GM21723 (cell line): ENCODE measurements around the gene EPN1.

Experiments
- ATAC-seq: cut with Tn5 transposase; IDR thresholded peaks from one replicate; pipeline ENCODE4 v1.9.1; 2021; ENCODE audit warnings: mild to moderate bottlenecking, moderate library complexity; ENCODE audit not compliant: unreplicated experiment

The EPN1 gene

DNA sequence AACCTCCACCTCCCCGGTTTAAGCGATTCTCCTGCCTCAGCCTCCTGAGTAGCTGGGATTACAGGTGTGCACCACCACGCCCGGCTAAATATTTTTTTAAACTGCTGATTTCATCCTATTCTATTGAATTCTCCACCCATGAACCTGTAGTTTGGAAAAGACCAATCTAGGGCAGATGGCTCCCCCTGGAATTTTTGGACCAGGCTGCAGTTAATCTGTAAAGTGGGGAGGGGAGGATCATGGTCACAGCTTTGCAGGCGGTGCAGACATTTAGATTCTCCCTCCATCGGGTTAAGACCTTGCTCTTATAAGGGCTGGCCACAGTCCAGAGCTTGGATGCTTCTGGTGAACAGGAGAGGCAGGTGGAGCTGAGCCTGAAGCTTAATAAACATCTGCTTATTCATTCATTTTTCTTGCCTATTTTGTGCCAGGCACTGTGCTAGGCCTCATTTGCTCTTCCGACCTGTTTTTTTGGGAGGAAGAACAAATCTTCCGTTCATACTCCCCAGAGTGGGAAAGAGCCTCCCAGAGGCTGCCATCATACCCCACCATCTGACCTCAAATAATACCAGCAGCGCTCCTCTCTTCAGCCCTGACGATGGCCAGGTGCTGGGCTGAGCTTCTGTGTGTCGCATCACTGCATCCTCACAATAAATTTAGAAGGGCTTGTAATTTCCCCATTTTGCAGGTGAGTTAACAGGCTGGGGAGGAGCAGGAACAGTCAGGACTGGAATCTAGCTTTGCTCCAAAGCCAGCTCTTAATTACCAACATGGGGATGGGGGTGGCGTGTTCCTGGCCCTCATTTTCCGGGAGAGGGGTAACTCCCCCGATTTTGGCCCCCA is 27.9 kb upstream of the EPN1 start:
- no peak for ATAC-seq

DNA sequence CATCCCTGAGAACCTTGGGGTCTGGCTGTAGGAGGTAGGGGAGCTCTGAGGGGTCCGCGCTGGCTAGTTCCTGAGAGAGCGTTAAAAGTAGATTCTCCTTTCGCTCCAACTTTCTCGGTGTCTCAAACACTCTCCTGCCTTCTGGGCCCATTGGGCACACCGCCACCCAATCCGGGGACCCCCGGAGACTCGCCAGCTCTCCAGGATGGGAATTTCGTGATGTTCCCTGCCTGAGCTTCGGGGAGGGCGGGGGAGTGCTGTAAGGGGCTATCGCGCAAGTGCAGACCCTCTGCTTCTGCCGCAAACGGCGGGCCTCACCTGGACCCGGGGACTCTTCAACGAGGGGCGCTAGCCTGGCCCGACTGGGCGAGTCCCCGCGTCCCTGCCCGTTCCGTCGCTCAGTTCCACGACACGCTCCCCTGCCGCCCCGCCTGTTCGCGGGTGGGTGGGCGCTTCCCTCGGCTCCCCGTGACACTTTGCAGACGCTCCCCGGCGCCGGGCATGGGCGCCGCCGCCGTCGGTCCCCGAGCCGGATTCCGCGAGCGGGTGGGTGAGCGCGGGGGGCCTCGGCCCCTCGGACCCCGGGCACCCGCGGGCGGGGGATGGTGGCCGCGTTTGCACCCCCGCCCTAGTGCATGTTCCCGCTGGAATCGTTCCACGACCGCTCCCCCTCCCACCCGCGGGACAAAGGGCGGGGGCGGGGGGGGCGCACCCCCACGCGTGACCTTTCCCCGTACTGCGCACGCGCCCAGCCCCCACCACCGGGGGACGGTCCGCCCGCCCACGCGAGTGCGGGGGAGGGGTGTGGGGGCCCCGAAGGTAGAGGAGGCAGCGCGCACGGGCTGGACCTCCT is 27.1 kb upstream of the EPN1 start, which contains the start of gene CCDC106:
TSS of gene CCDC106 (plus strand) at position 481 of the 853 bp plus-strand sequence. CDS start 835 bp downstream, outside the sequence.
- ATAC-seq, result no peak

DNA sequence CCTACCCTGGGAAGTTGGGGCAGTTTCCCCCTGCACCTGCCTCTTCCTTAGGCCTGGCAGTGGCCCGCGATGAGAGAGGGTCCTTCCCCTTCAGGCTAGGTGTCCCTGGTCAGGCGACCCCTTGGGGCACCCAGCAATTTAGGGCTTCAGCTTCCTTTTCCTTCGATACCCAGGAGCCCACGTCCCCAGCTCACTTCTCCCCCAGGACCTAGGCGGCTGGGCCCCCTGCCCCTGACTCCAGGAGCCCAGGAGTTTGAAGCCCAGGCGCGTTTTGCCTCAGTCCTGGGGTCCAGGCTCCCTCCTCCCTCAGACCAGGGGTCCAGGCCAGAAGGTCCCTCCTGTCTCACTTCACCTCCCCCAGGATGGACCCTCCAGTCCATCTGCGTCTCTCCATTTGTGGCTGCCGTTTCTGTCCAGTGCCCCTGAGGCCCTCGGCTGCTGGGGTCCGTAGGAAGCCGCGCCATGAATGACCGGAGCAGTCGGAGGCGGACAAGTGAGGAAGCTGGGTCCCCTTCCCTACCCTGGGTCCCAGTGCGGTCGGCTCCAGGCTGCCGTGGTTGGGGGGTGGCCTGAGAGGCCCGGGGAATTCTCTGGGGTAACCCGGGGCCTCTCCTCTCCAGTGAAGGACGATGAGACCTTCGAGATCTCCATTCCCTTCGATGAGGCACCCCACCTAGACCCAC is 26.3 kb upstream of the EPN1 start:
- no peak for ATAC-seq

DNA sequence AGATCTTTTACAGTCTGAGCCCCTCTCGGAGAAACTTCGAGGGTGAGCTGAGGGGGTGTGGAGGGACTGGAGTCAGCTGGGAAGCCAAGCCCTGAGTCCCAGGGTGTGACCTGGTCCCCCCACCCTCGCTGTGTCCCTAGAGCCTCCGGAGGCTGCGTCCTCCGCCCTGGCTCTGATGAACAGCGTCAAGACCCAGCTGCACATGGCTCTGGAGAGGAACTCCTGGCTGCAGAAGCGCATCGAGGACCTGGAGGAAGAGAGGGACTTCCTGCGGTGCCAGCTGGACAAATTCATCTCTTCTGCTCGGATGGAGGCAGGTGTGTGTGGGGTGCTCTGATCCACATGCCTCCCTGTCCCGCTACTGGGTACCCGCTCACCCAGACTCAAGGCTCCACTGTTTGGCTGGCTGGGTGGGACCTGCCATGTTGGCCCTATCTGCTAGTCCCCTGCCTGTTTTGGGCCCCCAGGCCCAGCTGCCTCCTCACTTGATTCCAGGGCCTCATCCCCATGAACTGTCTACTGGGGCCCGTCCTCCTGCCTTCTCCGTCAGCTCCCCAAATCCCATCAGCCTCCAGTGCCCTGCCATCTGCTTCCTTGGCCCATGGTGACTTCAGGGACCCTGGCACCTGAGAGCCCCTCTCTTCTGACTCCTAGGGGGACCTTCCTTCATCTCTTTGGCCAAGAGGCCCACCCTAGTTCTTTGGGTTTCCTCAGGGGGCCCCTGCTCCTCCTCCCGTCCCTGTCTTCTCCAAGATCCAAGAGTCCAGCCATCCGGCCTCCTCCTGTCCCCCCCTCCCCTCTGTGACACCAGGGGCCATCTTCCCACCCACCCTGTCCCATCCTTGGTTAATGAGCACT is 25.5 kb upstream of the EPN1 start:
- ATAC-seq, result no peak

DNA sequence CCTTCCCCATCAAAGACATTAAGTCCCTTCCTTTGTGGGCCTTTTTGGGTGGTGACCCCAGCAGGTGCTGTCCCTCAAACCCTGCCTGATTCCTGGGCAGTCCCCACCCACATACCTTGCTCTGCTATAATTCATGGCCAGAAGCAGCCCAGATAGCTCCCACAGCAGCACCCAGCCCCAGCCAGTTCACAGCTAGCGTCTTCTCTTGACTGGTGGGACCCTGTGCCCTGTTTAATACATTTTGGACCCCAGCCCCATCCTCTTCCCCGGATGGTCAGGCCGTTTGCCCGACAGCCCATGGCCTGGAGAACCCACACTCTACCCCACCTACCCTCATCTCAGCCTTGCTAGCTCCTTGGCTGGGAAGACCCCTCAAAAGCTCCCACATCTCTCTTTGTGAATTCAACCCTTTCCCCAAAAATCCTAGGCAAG is 24.9 kb upstream of the EPN1 start:
- no peak for ATAC-seq

DNA sequence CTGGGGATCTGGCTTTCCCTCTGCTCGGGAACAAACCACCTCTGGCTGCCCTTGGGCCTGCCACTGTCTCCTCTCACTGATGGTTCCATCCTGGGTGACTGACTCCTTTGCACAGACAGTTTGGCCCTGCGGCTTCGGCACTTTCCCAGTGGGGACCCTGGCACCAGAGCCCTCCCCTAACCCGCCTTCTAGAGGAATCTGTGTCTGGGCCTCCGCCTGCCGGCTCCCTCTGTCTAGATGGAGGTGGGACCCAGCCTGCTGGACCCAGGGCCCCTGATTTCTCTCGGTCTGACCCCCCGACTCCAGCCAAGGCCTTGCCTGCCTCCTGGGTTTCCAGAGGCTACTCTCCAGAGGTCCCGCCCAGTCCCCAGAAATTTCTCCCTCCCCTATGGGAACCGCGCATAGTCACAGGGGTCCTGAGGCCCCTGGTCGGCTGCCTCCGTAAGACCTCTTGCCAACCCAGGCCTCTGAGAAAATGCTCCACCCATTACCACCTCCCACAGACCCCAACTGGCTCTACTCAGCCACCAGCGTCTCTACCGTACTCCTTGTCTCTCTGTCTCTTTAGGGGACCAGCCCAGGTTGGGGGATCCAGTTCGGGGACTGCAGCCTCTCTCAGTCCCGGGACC is 24.3 kb upstream of the EPN1 start:
- ATAC-seq, result no peak

DNA sequence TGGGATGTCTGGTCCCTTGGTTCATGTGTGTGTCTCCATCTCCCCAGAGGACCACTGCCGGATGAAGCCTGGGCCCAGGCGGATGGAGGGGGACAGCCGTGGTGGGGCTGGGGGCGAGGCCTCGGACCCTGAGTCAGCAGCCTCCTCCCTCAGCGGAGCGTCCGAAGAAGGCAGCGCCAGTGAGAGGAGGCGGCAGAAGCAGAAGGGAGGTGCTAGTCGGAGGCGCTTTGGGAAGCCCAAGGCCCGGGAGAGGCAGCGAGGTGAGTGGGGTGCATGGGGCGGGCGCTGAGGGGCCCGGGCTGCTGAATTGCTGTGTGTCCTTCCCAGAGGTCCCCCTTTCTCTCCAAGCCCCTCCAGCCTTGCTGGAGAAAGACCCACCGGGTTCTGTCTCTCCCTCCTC is 23.8 kb upstream of the EPN1 start:
- ATAC-seq, result no peak

DNA sequence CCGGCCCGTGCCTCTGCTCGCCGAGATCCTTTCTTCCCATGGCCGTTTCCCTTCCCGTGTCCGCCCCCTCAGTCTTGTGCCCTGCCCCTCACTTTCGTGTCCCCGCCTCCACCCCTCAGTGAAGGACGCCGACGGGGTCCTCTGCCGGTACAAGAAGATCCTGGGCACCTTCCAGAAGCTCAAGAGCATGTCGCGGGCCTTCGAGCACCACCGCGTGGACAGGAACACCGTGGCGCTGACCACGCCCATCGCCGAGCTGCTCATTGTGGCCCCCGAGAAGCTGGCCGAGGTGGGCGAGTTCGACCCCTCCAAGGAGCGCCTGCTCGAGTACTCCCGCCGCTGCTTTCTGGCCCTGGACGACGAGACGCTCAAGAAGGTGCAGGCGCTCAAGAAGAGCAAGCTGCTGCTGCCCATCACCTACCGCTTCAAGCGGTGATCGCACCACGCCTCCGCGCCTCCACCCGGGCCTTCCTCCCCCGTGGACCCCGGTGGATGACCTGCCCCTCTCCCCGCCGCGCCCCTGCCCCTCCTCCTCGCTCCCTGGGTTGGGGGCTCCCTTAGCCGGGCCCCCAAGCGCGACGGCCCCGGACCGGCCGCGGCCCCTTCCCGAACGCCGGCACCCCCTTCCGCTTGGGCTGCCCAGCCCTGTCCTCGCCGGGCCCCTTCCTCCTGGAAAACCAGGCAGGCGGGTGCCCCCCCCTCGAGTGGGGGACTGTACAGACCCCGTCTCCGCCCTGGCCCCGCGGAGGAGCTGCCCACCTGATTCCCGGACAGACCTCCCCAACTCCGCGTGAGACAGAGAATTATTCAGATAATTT is 22.5 kb upstream of the EPN1 start:
- no peak for ATAC-seq

DNA sequence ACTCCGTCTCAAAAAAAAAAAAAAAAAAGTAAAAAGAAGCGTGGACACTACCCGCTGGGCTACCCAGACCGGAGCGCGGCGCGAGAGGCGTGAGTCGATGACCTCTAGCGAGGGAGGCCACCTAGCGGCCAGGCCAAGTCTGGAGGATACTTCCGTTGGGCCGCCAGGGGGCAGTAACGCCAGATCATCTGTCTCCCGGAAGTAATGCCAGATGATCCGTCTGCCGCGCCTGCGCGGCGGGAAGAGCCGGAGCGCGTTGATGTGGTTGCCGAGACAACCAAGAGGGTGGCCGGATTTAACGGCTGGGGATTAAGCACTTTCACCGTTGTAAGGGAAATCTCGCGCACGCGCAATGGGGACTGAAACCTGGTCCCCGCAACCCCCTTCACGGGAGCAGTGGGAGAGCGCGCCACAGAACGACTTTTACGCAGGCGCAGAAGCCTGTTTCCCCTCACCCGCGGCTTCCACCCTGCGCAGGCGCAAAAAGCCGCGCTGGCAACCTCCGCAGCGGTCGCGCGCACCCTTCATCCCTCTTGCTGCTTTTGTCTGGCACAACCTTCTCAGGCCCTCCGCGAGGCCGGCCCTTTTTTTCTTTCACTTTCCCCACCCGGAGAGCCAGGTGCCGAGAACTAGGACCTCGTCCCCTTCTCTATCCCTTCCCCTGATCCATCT is 21.2 kb upstream of the EPN1 start:
- ATAC-seq, result peak; percentile 38

DNA sequence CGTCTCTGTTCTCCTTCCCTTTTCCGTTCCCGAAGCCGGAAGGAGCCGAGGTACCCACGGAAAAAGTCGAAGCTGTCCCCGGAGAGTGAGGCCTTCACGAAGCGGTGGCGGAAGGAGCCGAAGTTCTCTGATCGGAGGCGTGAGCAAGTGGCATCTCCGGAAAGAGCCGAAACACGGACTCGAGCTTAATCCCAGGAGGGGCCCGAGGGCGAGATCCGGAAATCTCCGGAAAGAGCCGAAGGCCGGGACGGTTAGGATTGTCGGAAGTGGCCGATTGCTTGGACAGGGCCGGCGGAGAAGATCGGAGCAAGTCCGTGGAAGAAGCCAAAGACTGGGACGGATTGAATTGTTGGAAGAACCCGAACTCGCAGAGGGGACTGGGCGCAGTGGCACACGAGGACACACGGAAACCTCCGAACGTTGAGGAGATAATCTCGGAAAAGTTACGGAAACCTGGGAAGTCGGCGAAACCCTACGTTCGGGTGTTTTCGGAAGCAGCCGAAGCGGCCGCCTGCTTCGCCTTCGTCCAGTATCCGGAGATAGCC is 20.6 kb upstream of the EPN1 start:
- peak; percentile 62 for ATAC-seq

DNA sequence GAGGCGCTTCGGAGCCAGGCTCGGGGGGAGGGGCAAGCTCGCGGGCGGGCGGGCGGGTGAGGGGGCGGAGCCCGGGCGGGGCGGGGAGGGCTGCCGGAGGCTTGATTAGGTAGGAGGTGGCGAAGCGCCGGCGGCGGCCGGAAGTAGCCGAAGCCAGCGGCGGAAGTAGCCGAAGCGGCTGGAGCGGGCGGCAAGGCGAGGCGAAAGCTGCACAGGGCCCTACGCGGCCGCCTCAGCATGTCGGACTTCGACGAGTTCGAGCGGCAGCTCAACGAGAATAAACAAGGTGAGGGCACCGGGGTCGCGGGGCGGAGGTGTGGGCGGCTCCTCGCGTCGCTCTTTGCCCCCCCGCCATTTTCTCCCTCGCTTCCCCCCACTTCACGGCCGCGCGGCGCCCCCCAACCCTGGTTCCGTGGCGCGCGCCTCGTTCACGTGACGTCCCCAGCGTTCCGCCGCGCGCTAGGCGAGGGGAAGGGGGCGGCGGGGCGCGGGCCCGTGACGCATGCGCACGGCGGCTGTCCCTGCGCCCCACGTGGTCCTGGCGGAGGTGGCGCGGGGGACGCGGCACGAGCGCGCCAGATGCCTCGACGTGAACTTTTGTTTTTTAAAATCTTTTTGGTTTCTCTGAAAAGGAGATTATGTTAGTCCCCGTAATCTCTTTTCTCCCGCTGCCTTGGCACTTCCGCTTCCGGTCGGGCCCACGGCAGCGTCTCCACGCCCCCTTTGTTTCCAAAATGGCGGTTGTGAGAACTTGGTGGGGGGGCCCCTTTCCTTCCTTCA is 20.0 kb upstream of the EPN1 start, which contains the start of gene U2AF2:
TSS of gene U2AF2 (plus strand) at position 168 of the 780 bp plus-strand sequence. CDS start at position 238, 70 bp downstream.
- ATAC-seq, result peak; percentile 38

DNA sequence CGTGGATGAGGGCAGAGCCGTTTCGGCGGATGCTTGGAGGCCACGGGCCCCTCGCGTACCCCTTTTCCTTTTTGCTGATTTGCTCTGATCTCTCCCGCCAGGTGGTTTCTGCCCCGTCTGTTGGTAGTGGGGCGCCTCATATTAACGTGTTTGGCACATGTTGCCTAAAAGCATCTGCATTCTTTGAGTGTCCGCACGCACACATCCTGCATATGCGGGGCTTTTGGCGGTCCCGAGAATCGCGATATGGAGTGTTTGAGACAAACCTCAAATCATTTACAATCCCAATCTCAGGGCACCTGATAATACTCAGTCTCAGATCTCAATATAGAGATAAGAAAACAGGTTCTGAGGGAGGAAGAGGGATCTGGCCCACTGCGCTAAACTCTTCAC is 19.4 kb upstream of the EPN1 start:
- ATAC-seq, result no peak

DNA sequence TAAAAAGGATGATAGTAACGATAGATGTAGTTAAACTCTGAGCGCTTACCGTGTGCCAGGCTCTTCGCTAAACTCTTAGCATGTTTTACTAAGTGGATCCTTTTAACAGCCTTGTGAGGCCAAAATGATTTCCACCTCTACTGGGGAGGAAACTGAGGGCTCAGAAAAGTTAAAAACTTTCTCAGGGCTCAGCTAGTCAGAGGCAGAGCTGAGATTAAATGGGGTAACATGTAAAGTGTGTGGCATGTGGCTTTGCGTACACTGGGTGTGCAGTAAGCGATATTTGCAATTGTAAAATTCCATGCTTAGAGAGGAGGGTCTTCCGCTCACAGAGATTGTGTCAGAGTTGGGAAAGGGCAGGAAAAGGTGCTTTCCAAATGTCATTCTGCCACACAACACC is 18.5 kb upstream of the EPN1 start:
- ATAC-seq, result no peak

DNA sequence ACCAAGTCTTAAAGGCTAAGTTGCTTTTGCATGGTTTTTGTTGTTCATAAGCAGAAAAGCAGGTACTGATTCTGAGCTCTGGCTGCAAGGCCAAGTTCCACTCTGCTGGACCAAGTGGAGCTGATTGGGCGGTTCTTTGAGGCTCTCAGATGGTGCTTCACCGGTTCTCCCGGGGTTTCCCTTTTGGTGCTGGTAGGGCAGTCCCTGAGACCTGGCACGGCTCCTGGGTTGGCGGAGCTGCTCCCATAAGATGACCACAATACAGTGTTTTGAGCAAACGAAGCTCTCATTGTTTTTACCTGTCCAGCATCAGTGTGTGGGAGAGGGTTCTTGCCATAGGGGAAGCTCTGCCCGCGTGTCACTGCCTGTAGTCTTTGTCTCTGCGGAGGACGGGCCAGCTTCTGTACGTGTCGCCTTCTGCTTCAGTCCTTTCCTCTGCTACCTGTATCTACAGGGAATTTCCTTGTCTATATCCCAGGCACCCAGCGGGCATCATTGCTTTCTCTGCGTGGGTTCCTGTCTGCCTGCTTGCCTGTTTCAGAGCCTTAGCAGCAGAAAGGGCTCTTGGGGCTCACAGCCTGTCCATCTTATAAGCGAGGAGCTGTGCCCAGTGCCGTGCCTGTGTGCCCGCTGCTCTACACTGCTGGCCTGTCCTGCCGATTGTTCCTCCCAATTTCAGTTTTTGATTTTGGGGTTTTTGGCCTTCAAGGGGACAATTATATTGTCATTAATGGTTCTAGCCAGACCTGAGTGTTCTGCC is 17.9 kb upstream of the EPN1 start:
- ATAC-seq, result no peak

DNA sequence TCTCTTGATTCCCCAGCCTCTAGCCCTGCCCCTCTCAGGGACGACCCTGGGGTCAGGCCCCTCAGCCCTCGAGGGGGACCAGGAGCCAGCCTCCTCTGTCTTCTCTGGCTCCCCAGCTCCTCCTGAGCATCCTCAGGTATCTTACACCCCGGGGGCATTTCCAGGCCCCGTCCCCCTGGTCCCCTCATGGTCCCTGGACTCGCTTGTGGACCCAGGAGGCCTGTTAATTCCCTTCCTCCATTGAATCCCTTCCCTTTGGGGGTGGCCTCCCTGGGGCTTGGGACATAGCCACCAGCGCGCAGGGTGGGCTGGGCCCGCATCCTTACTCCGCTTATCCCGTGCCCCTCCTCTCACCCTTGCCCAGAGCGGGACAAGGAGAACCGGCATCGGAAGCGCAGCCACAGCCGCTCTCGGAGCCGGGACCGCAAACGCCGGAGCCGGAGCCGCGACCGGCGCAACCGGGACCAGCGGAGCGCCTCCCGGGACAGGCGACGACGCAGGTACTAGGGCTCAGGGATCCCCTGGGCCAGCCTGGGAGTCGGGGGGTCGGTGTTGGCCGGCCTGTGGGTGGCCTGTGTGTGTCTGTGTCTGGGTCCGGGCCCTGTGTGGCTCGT is 16.1 kb upstream of the EPN1 start:
- no peak for ATAC-seq

DNA sequence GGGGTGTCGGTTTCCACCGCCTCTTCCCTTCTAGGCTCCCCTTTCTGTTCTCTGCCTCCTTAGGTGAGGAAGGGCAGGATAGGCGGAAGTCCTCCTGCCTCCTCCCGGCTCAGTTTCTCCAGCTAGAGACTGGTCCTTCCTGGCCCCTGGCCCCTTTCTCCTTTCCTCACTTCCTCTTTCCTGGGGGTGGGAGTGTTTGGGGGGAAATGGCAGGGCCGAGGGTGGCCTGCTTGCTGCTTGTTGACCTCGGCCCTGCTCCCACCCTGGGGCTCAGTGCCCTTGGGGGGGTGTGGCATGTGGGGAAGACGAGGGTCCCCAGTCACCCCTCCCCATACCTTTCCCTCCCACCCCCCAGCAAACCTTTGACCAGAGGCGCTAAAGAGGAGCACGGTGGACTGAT is 15.2 kb upstream of the EPN1 start:
- ATAC-seq, result no peak
